HepG2 (cell line): Measurements from ENCODE around the gene RBM23. TPM values are rescaled to one million over a fixed set of nuclear protein-coding genes. Genes with fewer than 3 reads are reported as not detected.

Source experiments
- ADNP ChIP-seq: sonication (generic); formaldehyde crosslinking; IDR thresholded peaks from 2 replicates; pipeline ENCODE4 v1.4.0; 2020; ENCODE audit warnings: missing genetic modification reagents
- ATF7 ChIP-seq, 2 experiments: fragments of 450-650 bp in 1 of 2; sonication (generic) in 1 of 2; formaldehyde crosslinking in 1 of 2; IDR thresholded peaks; 2 replicates each; pipeline versions ENCODE4 v1.4.0 to v1.6.1; 2016 to 2020; ENCODE audit warnings: antibody characterized with exemption in 1 of 2, mild to moderate bottlenecking in 1 of 2, missing genetic modification reagents in 1 of 2
- E2F5 ChIP-seq: sonication (generic); formaldehyde crosslinking; conservative IDR thresholded peaks from 2 replicates; pipeline ENCODE4 v1.4.0; 2020; ENCODE audit warnings: missing genetic modification reagents
- GFI1 ChIP-seq: sonication (generic); formaldehyde crosslinking; IDR thresholded peaks from 2 replicates; pipeline ENCODE4 v1.5.0; 2020; ENCODE audit warnings: missing genetic modification reagents, mild to moderate bottlenecking, borderline replicate concordance
- HOMEZ ChIP-seq: IDR thresholded peaks from 2 replicates; pipeline ENCODE4 v1.6.1; 2016; ENCODE audit warnings: low read depth
- KDM5B ChIP-seq: sonication (generic); formaldehyde crosslinking; IDR thresholded peaks from 2 replicates; pipeline ENCODE4 v1.4.0; 2020; ENCODE audit warnings: missing genetic modification reagents, mild to moderate bottlenecking, borderline replicate concordance
- MAFG ChIP-seq: sonication (generic); formaldehyde crosslinking; IDR thresholded peaks from 2 replicates; pipeline ENCODE4 v1.5.1; 2020; ENCODE audit warnings: mild to moderate bottlenecking, missing genetic modification reagents
- MAFK ChIP-seq, 2 experiments: IDR thresholded peaks in 1 of 2; conservative IDR thresholded peaks in 1 of 2; 2 replicates each; pipeline ENCODE4 v1.6.1; 2011; ENCODE audit warnings: improper control_type of control experiment in 2 of 2, low read length in 2 of 2
- MATR3 ChIP-seq: sonication (generic); formaldehyde crosslinking; IDR thresholded peaks from 2 replicates; pipeline ENCODE4 v1.4.0; 2020; ENCODE audit warnings: missing genetic modification reagents
- MTF1 ChIP-seq: sonication (generic); formaldehyde crosslinking; IDR thresholded peaks from 2 replicates; pipeline ENCODE4 v1.5.0; 2020; ENCODE audit warnings: missing genetic modification reagents
- MXI1 ChIP-seq: IDR thresholded peaks from 3 replicates; pipeline ENCODE4 v1.6.1; 2012; ENCODE audit warnings: low read depth, low read length, inconsistent platforms, borderline replicate concordance
- NFE2 ChIP-seq: sonication (generic); formaldehyde crosslinking; IDR thresholded peaks from 2 replicates; pipeline ENCODE4 v1.4.0; 2020; ENCODE audit warnings: missing genetic modification reagents
- NFIB ChIP-seq: sonication (generic); formaldehyde crosslinking; IDR thresholded peaks from 2 replicates; pipeline ENCODE4 v1.9.0; 2021; ENCODE audit warnings: missing genetic modification reagents, mild to moderate bottlenecking, borderline replicate concordance
- NONO ChIP-seq, 2 experiments: fragments of 450-650 bp in 1 of 2; sonication (generic) in 1 of 2; formaldehyde crosslinking in 1 of 2; IDR thresholded peaks in 1 of 2; conservative IDR thresholded peaks in 1 of 2; 2 replicates each; pipeline versions ENCODE4 v1.6.1 to v1.8.0; 2017 to 2022; ENCODE audit warnings: mild to moderate bottlenecking in 1 of 2, missing genetic modification reagents in 1 of 2, moderate library complexity in 1 of 2
- PLRG1 ChIP-seq: fragments of 450-650 bp; conservative IDR thresholded peaks from 2 replicates; pipeline ENCODE4 v1.6.1; 2016
- PRPF4 ChIP-seq: fragments of 200-400 bp; formaldehyde crosslinking; IDR thresholded peaks from 2 replicates; pipeline ENCODE4 v1.6.1; 2016; ENCODE audit warnings: low read length, low read depth; ENCODE audit not compliant: poor library complexity, severe bottlenecking
- ZBTB10 ChIP-seq: sonication (generic); formaldehyde crosslinking; IDR thresholded peaks from 2 replicates; pipeline ENCODE4 v1.4.0; 2020; ENCODE audit warnings: missing genetic modification reagents, borderline replicate concordance
- ZNF30 ChIP-seq: sonication (generic); formaldehyde crosslinking; IDR thresholded peaks from 2 replicates; pipeline ENCODE4 v1.5.0; 2020; ENCODE audit warnings: mild to moderate bottlenecking, missing genetic modification reagents
- ZNF431 ChIP-seq: sonication (generic); formaldehyde crosslinking; IDR thresholded peaks from 2 replicates; pipeline ENCODE4 v1.9.0; 2022; ENCODE audit warnings: missing genetic modification reagents, low read depth, mild to moderate bottlenecking, borderline replicate concordance
- ZNF460 ChIP-seq: sonication (generic); formaldehyde crosslinking; IDR thresholded peaks from 2 replicates; pipeline ENCODE4 v1.5.1; 2020; ENCODE audit warnings: missing genetic modification reagents, mild to moderate bottlenecking, borderline replicate concordance
- ZNF501 ChIP-seq: sonication (generic); formaldehyde crosslinking; IDR thresholded peaks from 2 replicates; pipeline ENCODE4 v1.5.1; 2020; ENCODE audit warnings: mild to moderate bottlenecking, moderate library complexity, missing genetic modification reagents
- ZNF564 ChIP-seq: sonication (generic); formaldehyde crosslinking; IDR thresholded peaks from 2 replicates; pipeline ENCODE4 v1.8.1; 2023; ENCODE audit warnings: mild to moderate bottlenecking, missing genetic modification reagents
- ZNF672 ChIP-seq: sonication (generic); formaldehyde crosslinking; IDR thresholded peaks from 2 replicates; pipeline ENCODE4 v1.8.1; 2022; ENCODE audit warnings: missing genetic modification reagents
- ZNF879 ChIP-seq: sonication (generic); formaldehyde crosslinking; IDR thresholded peaks from 2 replicates; pipeline ENCODE4 v1.8.1; 2023; ENCODE audit warnings: missing genetic modification reagents
- polyA plus RNA-seq, 8 experiments: library from polyadenylated mRNA; depleted of rRNA in 3 of 8; stranded (reverse) in 7 of 8; unstranded in 1 of 8; fragments of >200 nt; fragmentation: Illumina TruSeq in 4 of 8; extraction: Trizol in 4 of 8; gene quantifications; 2 replicates each; pipeline versions ENCODE4 v1.2.1 to v1.2.3, GENCODE V29; 2011 to 2016; ENCODE audit warnings: low read depth in 4 of 8, missing spikeins in 1 of 8, mixed read lengths in 1 of 8; ENCODE audit not compliant: insufficient read depth in 1 of 8
- total RNA-seq, 5 experiments: library from RNA; depleted of rRNA; stranded (reverse); fragments of >200 nt; fragmentation: Illumina TruSeq; extraction: Trizol; gene quantifications; 2 replicates each; pipeline ENCODE4 v1.2.3, GENCODE V29; 2016; ENCODE audit warnings: low read depth in 1 of 5

RBM23 gene
- total and polyA plus RNA-seq, 2 of the 13 experiments (the other 11 are each of a cell fraction or from before 2014, with no cell fraction given), result 1.5 to 2.1 TPM

GRCh38 chr14:22852940-22853767 lies 65.8 kb downstream of the RBM23 start (continued):
- peak; percentile 69; the same call in 1 of the 3 replicates for TF ChIP-seq MXI1
- TF ChIP-seq NONO (IDR thresholded peaks at IDR 0.05), result no peak
- TF ChIP-seq NONO (CRISPR knock-in tag; conservative IDR thresholded peaks at IDR 0.05), result peak; percentile 99
- TF ChIP-seq ZNF431, result peak; percentile 9; the same call in 1 of the 2 replicates
- no peak for TF ChIP-seq ZNF460 (CRISPR knock-in tag)
- peak; percentile 80; the same call in 1 of the 2 replicates for TF ChIP-seq ZNF30
- no peak for TF ChIP-seq MATR3 (CRISPR knock-in tag)
- peak; percentile 82; the same call in 1 of the 2 replicates for TF ChIP-seq GFI1 (CRISPR knock-in tag)
- TF ChIP-seq ATF7 (IDR thresholded peaks at IDR 0.05), result no peak
- TF ChIP-seq ATF7 (CRISPR knock-in tag; IDR thresholded peaks at IDR 0.05), result peak; percentile 89; the same call in 1 of the 2 replicates
- TF ChIP-seq ZNF501 (CRISPR knock-in tag), result peak; percentile 100
- no peak for TF ChIP-seq MAFK (conservative IDR thresholded peaks at IDR 0.05 in 1 of 2, IDR thresholded peaks at IDR 0.05 in 1 of 2; ENCODE audit: low read length in 2 of 2)
- TF ChIP-seq ZNF672 (CRISPR knock-in tag), result no peak
- TF ChIP-seq NFIB, result no peak
- TF ChIP-seq NFE2 (CRISPR knock-in tag), result no peak
- TF ChIP-seq HOMEZ (CRISPR knock-in tag), result peak; percentile 86
- no peak for TF ChIP-seq PRPF4
- no peak for TF ChIP-seq MTF1 (CRISPR knock-in tag)
- no peak for TF ChIP-seq MAFG
- TF ChIP-seq E2F5, result no peak
- peak; percentile 95 for TF ChIP-seq ZNF879 (CRISPR knock-in tag)
- no peak for TF ChIP-seq ZNF564 (CRISPR knock-in tag)
- TF ChIP-seq KDM5B (CRISPR knock-in tag), result peak; percentile 94
- no peak for TF ChIP-seq ZBTB10 (CRISPR knock-in tag)
- no peak for TF ChIP-seq PLRG1
- TF ChIP-seq ADNP (CRISPR knock-in tag), result 0 out of 2 replicates have a peak, but pooled peaks have one; percentile 33
